GM12872 (cell line): ENCODE results near the gene SCO1.

ENCODE experiments used
- TF ChIP-seq, protein P1 (sequence below): IDR thresholded peaks from 3 replicates; pipeline ENCODE4 v1.5.1; 2011; ENCODE audit warnings: low read depth, mild to moderate bottlenecking, low read length, moderate library complexity; ENCODE audit not compliant: insufficient read depth

The SCO1 gene

DNA sequence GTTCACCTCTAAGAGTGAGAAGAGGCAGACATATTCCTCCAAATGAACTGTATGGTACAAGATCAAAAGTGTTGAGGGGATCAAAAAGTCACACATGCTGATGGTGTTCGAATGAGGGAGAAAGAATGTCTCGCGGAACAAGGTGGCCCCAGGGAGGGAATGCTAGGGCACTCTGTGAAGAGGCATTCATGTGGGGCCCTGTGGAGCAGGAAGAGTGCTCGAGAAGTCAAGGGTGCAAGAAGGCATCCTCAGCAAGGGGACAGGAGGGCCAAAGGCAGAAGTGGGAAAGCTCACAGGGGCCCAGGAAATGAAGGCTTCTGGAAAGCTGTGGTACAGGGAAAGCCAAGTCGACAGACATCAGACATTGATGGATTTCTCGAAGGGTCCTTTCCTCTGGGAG, 34.1 kb downstream of the SCO1 start:
- TF ChIP-seq, protein P1, sequence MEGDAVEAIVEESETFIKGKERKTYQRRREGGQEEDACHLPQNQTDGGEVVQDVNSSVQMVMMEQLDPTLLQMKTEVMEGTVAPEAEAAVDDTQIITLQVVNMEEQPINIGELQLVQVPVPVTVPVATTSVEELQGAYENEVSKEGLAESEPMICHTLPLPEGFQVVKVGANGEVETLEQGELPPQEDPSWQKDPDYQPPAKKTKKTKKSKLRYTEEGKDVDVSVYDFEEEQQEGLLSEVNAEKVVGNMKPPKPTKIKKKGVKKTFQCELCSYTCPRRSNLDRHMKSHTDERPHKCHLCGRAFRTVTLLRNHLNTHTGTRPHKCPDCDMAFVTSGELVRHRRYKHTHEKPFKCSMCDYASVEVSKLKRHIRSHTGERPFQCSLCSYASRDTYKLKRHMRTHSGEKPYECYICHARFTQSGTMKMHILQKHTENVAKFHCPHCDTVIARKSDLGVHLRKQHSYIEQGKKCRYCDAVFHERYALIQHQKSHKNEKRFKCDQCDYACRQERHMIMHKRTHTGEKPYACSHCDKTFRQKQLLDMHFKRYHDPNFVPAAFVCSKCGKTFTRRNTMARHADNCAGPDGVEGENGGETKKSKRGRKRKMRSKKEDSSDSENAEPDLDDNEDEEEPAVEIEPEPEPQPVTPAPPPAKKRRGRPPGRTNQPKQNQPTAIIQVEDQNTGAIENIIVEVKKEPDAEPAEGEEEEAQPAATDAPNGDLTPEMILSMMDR = no peak

DNA sequence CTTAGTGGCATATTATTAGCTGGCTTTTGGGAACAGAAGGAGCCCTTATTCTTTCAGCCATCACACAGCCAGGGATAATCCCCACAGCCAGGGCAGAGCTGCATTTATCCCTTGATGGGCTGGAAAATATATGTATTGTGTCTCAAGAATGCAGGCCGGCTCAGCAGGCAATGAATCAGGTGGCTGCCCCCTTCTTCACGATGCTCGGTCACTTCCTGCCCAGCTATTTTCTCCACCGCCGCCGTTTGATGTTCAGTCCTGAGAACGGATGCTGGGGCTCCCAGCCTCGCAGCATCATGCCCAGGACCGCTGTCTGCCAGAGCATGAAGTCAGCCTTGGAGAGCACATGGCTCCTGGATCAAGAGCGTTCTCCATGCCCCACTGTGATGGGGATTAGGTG, 35.9 kb downstream of the SCO1 start:
- TF ChIP-seq, protein P1 = no peak

DNA sequence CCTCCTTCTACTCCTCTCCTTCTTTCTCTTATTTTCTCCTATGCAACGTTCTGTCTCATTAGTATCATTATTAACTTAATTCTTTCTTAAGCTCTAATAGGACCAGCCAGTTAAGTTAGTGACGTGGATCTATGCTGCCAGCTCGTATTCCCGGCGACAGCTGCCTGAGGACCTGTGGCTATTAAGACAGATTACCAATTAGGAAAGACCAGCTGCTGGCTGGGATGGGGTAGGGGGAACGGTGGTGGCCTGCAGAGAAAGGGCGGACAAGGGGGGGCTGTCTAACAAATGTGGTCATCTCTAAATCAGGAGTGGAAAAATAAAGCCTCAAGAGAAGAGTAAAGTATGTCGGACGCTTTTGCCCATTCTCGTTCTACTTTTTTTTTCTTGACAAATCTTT, 39.5 kb downstream of the SCO1 start:
- TF ChIP-seq, protein P1 = no peak

DNA sequence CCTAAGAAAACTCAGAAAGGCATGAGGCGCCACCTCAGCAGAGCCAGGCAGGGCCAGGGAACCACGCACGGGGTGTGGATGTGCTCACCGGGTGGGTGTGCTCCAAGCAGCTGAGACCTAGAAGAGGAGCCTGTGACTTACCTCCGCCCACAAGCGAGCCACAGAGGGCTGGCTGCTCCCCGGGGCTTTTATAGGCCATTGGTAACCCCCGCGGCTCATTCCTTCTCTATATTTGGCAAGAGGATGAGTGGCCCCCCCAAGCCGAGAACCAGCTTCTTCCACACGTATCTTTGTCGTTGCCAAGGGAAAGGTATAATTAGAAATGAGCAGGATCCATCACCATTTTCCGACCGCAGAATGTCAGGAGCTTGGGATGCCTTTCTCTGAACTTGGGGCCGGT, 40.2 kb downstream of the SCO1 start, which contains the start of gene MYH3:
TSS of gene MYH3 (minus strand) at position 162 of the 400 bp plus-strand sequence. CDS start 2,245 bp downstream, outside the sequence.
- TF ChIP-seq, protein P1 = no peak

DNA sequence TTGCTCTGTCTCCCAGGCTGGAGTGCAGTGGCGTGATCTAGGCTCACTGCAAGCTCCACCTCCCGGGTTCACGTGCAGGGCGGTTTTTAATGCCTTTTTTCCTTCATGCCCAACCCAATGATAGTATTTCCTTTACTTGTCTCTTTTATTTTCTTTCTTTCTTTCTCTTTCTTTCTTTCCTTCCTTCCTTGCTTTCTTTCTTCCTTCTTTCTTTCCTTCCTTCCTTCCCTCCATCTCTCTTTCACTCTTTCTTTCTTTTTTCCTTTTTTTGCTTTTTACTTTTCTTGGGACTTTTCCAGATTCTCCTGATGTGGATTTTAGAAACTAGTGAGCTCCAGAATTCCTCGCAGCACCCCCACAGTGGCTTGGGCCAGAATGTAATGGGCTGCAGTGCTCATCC, 43.3 kb downstream of the SCO1 start:
- TF ChIP-seq, protein P1 = no peak

DNA sequence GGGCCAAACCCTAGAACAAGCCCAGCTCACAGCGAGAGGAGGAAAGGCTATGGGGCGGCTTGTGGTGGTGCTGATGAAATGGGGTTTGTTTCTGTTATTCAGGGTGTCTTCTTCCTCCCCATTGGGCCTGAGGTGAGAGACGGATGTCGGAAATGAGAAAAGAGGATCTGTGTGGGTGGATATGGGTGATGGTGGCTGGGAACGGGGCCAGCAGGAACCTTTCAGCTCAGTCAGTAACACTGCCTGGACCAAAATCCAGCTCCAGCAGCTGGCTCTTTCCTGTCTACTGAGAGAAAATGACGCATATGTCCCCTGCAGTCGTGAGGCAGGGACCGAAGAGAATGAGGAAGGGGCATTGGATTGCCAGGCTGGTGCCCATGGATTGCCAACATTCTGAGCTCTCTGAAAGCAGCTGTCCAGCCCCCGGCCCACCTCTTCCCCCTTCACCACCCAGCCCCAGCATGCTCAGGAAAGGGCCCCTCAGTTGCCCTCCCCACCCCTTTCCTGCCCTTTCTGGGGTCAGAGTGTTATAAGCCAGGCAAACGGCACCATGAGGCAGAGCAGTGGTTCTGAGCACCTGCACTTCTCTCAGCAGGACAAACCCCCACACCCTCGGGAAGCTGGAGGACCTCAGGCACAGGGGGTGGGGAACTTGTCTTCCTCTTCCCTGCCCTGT, 44.2 kb downstream of the SCO1 start:
- TF ChIP-seq, protein P1 = no peak

DNA sequence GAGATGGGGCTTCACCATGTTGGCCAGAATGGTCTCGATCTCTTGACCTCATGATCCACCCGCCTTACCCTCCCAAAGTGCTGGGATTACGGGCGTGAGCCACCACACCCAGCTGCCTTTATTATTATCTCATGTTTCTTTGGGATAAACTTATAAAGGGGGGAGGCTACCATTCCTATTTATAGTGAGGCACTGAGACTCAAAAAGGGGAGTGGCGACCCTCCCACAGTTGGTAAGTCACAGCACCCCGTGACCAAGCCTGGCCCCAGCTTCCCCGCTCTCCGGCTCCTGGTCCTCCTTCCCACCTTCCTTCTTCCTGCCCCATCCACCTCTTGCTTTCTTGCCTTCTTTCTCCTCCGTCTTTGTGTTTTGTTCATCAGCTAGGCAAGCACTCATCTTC, 45.4 kb downstream of the SCO1 start:
- TF ChIP-seq, protein P1 = no peak

DNA sequence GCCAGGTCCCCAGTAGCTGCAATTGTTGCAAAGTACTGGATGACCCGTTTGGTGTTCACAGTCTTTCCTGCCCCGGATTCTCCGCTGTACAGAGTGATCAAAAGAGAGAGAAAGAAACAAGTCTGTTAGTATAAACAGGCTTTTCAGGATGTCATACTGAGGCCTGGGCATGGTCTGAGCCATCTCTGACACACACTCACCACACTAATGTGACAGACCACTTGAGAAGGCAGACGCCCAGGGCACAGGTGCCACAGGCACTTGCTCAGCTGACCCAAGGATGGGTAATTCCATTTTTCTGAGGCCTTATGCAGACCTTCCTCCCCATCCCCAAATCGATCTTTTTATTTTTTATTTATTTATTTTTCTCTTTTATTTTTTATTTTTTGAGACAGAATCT, 47.7 kb downstream of the SCO1 start:
- TF ChIP-seq, protein P1 = no peak
